Stimulated activated CD4-positive, alpha-beta T cell treated with anti-CD3 and anti-CD28 coated beads, Interleukin-15, amount 100 ng/mL, for 24 hours (primary cell): ENCODE measurements around the gene GEMIN4.
"Not testable (repeated sequence)": the region's sequence is repeated elsewhere in the genome, so short reads cannot be mapped to it uniquely, and the experiment has no call there.

Source experiments
- DNase-seq: peaks from one replicate; pipeline ENCODE4 v3.0.0-alpha.2; 2020

The GEMIN4 gene

DNA sequence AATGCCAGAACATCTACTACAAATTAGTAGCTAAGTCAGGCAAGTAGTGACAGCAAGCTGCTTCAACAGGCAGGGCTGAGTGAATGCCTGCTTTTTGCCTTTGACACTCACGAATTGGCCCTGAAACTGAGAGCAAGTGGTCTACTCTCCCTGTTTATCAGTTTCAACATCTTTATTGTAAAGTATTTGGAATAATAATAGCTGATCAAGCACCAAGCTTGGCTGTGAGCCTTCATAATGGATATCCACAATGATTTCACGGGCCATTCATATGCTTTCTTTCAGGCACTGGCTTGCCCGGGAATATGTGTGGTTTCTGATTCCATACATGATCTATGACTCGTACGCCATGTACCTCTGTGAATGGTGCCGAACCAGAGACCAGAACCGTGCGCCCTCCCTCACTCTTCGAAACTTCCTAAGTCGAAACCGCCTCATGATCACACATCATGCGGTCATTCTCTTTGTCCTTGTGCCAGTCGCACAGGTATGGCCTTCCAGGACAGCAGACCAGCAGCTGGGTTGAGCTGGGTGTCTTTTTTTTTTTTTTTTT, 14.4 kb downstream of the GEMIN4 start:
- DNase-seq, result no peak

DNA sequence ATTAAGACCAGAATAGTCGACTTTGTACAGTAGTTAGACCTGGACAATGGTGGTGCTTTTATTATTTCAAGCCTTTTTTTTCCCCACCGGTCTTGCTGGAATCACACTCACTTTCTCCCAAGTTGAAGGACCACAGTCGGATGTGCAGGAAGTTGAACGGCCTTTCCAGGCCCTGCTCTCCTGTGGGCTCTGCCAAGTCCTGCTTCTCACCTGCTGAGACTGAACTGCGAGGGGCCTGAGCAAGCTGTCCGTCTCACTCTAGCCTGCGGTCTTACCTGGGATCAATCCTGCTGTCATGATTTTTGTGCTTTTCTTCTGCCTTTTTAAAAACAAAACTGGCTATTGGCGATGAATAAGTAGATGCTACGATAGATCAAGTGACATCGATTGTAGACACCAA, 18.3 kb downstream of the GEMIN4 start:
- DNase-seq, result no peak

DNA sequence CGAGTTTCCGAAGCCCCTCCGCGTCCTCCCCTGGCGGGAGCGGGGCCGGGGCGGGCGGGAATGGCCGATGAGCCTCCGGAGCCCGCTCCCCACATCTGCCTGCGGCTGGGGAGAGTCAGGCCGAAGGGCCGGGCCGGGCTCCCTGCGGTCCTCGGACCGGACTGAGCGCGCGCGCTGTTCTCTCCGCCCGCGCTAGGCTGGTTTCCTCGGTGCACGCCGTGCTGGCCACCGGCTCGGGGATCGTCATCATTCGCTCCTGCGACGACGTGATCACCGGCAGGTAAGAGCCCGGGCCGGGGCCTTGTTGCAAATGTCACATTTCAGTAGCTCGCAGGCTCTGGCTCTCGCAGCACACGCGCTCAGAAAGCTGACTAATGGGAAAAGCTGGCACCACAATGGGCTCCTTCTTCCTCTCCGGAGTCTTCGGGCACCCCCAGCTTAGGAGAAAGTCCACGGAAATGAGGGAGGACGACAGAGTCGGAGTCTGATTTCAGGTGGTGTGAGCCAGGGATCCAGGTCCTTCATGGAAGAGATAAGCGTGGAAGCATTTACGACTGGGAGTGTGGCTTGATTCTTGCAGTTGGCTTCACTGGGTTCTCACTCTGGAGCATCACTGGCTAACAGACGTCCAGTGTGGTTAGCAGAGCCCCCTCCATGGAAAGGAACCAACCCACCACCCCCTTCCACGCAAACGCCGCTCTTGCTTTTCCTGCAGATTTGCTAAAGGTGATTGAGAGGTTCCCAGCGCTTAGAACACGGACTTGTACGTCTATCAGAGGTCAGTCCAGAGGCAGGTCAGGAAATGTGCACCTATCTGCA, 19.0 kb downstream of the GEMIN4 start:
- DNase-seq, result peak; percentile 72

DNA sequence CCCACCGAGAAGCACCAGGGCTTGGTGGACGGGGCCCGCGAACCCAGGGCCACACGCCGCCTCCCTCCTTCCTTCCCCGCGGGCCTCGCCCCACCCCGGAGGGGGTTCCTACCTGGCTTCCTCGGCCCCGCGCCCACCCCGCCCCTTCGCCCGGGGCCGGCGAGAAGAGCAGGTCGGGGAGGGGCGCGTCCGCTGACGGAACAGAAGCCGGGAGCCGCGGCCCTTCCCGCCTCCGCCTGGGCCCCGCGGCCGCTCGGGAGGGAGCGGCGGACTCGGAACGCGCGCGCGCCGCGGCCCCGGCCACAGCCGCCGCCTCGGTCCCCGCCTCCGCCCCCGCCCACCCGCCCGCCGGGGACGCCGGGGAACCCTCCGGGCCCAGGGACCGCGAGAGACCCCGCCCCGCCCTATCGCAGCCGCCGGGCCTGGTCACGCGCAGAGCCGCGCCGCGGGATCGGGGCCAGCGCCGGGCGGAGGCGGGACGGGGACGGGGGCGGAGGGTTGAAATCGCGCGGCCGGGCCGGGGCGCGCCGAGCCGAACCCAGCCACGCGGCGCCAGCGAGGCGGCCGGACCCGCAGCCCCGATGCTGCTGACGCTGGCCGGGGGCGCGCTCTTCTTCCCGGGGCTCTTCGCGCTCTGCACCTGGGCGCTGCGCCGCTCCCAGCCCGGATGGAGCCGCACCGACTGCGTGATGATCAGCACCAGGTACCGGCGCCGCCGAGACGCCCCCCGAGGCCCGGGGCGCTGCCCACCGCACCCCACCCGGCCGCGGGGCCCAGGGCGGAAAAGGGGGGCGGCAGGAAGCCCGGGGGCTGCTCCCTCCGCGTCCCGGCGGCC, 19.8 kb downstream of the GEMIN4 start, which contains the start of gene TLCD3A:
TSS of gene TLCD3A (plus strand) at position 530 of the 835 bp plus-strand sequence. CDS start at position 582, 52 bp downstream.
- DNase-seq, result peak; percentile 77

DNA sequence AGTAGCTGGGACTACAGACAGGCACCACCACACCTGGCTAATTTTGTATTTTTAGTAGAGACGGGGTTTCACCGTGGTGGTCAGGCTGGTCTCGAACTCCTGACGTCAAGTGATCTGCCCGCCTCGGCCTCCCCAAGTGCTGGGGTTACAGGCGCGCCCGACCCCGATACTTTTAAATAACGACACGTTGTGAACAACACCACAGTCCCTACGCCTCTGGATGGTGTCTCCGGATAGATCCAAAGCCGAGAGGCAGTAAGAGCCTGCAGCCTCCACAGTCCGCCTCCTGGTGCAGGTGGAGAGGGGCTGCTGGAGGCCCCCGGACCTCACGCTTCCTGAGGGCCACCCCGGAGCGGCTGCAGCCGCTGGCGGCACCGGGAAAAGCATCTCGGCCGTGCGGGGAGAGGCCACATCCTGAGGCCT, 20.4 kb downstream of the GEMIN4 start:
- DNase-seq, result no peak

DNA sequence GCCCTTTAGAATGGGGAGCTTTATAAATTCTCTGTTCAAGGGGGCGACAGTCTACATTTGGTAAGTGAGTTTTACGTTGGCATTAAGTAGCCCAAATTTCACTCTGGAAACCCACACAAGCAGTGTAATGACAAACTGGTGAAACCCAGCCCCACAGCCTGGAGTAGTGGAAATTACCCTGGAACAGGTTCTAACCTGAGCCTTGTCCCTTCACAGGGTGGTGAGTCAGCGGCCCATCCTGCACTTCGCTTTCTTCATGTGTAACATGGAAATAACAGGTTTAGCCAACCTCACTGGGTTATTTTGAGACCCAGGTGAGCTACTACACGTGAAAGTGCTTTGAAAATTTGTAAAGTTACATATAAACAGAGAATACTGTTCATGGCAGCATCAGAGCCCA, 23.2 kb downstream of the GEMIN4 start:
- no peak for DNase-seq

DNA sequence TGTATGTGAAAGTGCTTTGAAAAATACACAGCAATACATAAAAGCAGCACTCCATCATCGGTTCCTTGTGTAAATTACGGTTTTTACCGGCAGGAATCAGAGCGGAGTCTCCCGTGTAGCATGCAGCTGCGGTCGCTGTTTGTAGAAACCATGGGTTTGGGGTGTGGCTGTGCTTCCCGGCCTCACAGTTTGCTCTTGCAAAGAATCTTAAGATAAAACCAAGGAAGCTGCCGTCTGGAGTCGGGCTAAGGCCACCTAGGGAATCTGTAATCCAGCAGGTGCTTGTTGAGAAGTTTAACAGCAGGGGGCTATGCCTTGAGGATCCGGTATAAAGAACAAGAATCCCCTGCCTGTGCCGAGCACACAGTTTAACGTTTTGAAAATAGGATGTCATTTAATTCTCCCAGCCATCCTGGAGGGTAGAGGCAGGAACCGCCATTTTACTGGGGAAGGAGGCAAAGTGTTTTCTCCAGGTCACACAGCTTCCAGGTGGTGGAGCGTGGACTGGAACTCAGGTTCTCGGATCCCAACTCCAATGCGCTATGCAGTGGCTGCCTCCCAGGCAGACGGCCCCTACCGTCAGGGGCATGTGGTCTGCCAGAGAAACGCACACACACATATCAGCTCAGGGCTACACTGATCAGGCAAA, 25.7 kb downstream of the GEMIN4 start:
- no peak for DNase-seq

DNA sequence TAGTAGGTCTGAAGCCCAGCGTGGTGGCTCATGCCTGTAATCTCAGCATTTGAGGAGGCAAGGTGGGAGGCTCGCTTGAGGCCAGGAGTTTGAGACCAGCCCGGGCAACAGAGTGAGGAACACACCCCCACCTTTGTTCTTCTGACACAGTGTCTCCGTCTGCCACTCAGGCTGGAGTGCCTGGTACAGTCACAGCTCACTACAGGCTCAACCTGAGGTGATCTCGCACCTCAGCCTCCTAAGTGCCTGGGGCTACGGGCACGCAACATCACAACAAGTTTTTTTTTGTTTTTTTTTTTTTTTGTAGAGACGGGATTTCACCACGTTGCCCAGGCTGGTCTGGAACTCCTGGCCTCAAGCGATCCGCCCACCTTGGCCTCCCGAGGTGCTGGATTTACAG, 26.3 kb downstream of the GEMIN4 start:
- no peak for DNase-seq

DNA sequence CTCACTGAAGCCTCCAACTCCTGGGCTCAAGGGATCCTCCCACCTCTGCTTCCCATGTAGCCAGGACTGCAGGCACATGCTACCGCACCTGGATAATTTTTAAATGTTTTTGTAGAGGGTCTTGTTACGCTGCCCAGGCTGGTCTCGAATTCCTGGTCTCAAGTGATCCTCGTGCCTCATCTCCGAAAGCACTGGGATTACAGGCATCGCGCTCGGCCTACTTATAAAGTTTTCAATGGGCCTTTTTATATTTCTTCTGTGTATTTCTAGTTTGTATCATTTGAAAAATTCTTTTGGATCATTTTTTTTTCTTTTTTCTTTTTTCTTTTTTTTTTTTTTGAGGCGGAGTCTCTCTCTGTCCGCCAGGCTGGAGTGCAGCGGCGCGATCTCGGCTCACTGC, 27.0 kb downstream of the GEMIN4 start:
- DNase-seq, result no peak

DNA sequence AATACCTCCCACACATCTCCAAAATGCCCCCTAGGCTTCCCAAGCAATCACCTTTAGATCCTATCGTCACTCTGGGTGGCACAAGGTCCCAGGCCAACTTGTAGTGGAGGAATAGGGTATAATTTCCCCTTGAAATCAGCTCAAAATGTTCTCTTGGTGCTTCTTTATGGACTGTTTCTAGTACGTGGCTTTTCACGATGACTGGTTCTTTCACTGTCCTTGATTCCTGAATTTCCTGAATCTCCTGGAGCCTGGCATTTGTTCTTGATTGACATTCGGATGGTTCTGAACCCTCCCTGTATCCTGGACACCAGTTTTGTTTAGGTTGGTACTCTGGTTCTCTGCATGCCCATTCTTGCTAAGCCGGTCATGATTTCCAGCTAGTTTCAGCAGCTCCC, 30.5 kb downstream of the GEMIN4 start:
- no peak for DNase-seq

DNA sequence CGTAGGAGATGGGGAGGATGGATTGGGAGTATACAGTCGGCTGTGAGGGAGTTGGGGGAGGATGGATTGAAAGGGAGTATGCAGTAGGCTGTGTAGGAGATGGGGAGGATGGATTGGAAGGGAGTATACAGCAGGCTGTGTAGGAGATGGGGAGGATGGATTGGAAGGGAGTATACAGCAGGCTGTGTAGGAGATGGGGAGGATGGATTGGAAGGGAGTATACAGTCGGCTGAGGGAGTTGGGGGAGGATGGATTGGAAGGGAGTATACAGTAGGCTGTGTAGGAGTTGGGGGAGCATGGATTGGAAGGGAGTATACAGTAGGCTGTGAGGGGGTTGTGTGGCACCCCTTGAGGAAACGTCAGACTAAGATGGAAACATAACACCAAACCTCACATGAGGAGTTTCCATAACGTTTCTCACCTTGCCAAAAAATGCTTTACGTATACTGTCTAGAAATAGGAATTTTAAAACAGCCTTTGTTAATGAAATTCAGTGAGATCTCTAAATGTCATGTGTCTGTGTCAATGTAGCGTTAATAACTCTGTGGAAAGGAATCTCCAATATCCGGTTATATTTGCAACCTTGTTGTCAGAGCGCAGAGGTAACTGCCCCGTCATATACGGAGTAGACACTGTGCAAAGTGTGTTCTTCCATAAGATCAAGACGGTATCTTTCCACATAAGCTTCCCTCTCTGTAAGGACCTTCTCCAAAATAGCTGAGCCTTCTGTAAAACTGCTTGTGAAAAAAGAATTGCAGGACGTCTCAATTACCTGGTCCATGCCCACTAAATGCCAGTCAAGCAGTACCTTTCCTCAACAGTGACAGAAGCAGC, 31.1 kb downstream of the GEMIN4 start:
- no peak for DNase-seq

DNA sequence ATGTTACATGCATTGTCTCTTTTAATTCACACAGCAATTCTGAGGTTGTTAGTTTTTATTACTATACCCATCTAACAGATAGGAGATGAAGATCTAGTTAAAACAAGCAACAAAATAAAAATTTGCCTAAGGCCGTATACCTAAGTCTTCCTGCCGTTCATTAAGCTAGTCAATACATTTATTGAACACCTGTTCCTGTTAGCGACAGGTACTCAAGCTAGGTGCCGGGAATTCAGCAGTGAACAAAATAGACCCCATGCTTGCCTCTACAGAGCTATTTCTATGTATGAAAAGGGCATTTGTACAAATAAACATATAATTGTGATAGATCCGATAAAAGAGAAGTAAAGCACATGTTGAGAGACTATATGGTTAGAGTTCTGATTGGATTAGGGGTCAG, 34.0 kb downstream of the GEMIN4 start:
- no peak for DNase-seq

DNA sequence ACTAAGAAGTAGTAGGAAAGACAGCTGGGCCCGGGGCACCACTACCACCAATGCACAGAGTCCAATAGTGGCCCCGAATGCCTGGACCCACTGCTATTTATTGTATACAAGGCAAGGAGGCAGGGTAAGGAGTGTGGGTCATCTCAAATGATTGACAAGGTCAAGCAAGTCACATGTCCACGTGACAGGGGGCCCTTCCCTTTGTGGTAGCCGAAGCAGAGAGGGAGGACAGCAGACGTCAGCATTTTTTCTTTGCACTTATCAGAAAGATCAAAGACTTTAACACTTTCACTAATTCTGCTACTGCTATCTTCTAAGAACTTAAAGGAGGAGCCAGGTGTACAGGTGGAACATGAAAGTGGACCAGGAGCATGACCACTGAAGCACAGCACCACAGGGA, 43.9 kb downstream of the GEMIN4 start:
- DNase-seq, result no peak

DNA sequence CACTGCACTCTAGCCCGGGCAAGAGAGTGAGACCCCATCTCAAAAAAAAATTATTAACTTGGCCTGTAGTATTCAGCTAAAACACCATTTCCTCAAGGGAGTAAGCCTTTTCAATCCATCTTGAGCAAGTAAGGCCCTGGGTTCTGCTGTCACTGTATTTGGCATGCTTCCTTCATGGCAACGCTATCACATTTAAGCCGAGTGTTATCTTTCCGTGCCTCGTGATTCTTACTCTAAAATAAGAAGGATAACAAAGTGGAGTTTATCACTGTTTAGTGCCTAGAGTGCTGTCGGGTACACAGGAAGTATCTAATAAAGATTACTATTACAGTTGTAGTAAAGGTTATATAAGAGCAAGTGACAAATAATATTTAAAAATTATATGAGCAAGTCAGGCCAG, 46.2 kb downstream of the GEMIN4 start:
- DNase-seq, result no peak

DNA sequence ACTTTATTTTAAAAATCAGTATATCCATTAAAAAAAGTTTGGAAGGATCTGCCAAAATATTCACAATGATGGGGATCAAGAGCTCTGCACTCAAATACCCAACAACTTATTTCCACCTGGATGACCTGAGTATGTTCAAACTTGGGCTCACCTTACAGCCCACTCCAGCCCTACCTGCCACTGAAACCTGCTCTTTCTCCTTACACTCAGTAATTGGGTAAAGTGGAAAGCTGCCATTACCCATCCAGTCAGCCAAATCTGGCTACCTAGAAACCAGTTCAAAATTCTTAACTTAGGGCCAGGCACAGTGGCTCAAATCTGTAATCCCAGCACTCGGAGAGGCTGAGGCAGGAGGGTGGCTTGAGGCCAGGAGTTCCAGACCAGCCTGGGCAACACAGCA, 47.1 kb downstream of the GEMIN4 start:
- no peak for DNase-seq

DNA sequence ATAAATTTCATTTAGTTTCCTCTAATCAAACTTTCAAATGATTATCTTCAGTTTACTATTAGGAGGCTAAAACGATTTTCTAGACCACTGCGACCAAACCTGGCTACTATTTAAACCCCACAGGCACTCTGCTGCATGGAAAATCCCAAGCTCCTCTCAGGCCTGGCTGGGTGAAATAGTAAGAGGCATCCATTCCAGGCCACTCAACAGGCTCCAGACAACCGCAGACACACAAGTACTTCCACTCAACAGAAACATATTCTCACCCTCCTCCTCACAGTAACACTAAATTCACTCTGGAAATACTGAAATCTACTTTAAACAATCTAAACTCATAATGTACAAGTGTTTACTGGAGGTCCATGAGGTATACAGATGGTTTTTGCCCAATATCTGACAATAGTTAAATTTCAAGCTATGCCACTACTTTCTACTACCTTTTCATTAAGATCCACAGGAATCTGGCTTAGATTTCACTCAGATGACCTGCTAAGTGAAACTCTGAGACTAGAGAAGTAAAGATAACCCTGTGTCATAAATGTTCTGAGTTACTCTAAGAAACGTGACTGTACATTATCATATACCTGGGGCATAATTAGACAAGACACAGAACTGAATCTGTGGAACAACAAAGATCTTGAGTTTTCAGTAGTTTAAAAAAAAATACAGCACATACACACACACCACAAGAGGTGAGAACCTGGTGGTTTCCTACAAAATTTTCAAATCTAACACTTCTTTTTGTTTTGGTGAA, 47.8 kb downstream of the GEMIN4 start:
- DNase-seq, result no peak

DNA sequence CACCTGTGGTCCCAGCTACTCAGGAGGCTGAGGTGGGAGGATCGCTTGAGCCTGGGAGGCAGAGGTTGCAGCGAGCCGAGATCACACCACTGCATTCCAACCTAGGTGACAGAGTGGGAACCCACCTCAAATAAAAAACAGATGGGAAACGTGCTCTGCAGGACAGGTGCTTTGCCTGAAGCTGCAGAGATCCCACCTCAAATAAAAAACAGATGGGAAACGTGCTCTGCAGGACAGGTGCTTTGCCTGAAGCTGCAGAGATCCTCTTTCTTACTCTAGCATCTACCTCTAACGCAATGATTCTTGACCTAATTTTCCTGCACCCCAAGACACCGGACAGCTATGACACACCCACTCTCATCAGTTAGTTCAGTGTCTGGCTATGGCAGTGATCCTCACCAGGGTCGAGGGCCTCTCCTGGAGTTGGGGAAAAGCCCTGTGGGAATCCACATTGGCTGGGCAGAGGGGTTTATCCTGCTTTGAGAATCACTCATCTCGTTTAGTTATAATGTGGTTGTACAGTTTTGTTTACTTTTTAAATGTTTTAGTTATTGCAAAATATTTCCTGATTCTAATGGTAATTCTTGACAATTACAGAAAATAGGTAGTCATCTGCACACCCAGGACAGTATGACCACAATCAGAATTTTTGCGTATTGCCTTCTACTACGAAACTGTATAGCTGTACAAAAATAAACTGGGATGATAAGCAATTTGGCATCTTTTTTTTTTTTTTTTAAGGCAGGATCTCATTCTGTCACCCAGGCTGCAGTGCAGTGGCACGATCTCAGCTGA, 48.8 kb downstream of the GEMIN4 start:
- no peak for DNase-seq

DNA sequence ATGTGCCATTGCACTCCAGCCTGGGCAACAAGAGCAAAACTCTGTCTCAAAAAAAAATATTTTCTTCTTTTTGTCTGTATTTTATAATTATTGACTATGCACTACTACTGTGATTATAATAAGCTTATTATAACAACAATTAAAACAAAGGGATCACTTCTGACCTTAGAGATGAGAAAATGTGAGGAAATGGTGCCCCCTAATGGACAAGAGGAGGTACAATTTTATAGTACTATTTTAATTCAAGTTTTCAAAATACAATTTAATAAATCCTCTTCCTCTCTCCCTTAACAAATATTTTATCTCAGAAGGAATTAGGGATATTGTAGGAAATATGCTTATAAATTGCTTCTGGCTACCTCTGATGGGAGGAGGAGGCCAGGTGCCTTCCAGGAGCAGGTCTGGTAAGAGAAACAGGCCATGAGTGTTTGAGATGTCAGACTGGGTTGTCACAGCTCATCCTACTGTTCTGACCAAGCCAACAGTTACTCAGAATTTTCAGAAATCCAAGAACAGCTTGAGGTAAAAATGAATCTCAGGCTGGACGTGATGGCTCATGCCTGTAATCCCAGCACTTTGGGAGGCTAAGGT, 51.5 kb downstream of the GEMIN4 start:
- DNase-seq, result no peak

DNA sequence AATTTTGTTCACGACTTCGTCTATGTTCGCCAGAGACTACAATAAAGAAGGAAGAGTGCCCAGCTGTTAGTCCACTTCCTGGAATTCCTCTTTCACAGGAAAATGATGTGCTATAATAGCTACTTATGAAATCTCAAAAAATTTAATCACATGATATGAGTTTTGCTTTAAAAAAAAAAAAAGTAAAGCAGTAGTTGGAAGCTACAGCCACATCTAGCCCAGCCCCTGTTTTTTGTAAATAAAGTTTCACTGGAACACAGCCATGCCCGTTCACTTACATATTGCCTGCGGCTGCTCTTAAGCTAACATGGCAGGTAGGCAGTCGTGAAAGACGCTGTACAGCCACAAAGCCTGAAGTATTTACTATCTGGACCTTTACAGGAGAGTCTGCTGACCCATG, 52.7 kb downstream of the GEMIN4 start:
- DNase-seq, result no peak

DNA sequence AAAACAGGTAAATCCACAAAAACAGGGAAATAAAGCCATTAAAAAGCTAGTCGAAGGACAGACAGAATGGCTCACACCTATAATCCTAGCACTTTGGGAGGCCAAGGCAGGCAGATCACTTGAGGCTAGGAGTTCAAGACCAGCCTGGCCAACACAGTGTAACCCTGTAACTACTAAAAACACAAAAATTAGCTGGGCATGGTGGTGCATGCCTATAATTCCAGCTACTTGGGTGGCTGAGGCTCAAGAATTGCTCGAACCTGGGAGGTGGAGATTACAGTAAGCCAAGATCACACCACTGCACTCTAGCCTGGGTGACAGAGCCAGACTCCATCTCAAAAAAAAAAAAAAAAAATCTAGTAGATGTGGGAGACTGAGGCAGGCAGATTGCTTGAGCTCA, 54.0 kb downstream of the GEMIN4 start:
- not testable (repeated sequence) for DNase-seq
